Naive thymus-derived CD4-positive, alpha-beta T cell (primary cell): ENCODE data around the gene SKAP1. TPM values are rescaled to one million over a fixed set of nuclear protein-coding genes. Genes with fewer than 3 reads are reported as not detected.

Source experiments
- ATAC-seq: fragments of 150-1000 bp; cut with Tn5 transposase; 2 replicates; pipeline ENCODE4 v1.10.0; 2021; ENCODE audit warnings: mild to moderate bottlenecking, moderate library complexity
- CTCF ChIA-PET: fragments of 350-600 bp; sonication (Branson Sonifier 250); formaldehyde crosslinking; loops from one replicate; lab custom pipeline; 2021; ENCODE audit warnings: antibody characterized with exemption; lab: Charles Lee
- POLR2A ChIA-PET: fragments of 350-600 bp; sonication (Branson Sonifier 250); formaldehyde crosslinking; loops from one replicate; lab custom pipeline; 2021; ENCODE audit warnings: antibody characterized with exemption, inconsistent platforms; lab: Charles Lee
- DNase-seq, 9 donors: peaks; one replicate each; pipeline versions ENCODE4 v3.0.0 to v3.0.0-alpha.2; 2020 to 2022; ENCODE audit warnings: mixed read lengths in 1 of 9
- H3K27ac ChIP-seq: one replicate; pipeline ENCODE4 v1.7.0; 2013; ENCODE audit warnings: mild to moderate bottlenecking, low read depth, low read length, moderate library complexity
- H3K27me3 ChIP-seq, 2 donors: one replicate each; pipeline ENCODE4 v1.7.0; 2013; ENCODE audit warnings: low read length in 2 of 2, mild to moderate bottlenecking in 2 of 2, moderate library complexity in 2 of 2; ENCODE audit not compliant: control insufficient read depth in 2 of 2, insufficient read depth in 2 of 2
- H3K36me3 ChIP-seq, 3 experiments: 1 replicate in 2 of 3; 2 replicates in 1 of 3; pipeline ENCODE4 v1.7.0; 2013; ENCODE audit warnings: low read length in 3 of 3, mild to moderate bottlenecking in 3 of 3, moderate library complexity in 1 of 3; ENCODE audit not compliant: insufficient read depth in 3 of 3, control insufficient read depth in 2 of 3
- H3K4me1 ChIP-seq, 2 donors: one replicate each; pipeline ENCODE4 v1.7.0; 2013; ENCODE audit warnings: low read length in 2 of 2, mild to moderate bottlenecking in 2 of 2, moderate library complexity in 1 of 2; ENCODE audit not compliant: control insufficient read depth in 2 of 2, insufficient read depth in 2 of 2
- H3K4me3 ChIP-seq: 2 replicates; pipeline ENCODE4 v1.7.0; 2013; ENCODE audit warnings: mild to moderate bottlenecking, low read length
- H3K9me3 ChIP-seq, 3 experiments: 1 replicate in 2 of 3; 2 replicates in 1 of 3; pipeline ENCODE4 v1.7.0; 2013; ENCODE audit warnings: low read length in 3 of 3; ENCODE audit not compliant: control insufficient read depth in 2 of 3
- H3K27ac Mint-ChIP-seq, 9 donors: one replicate each; pipeline ENCODE4 v1.8.0; 2020 to 2022; ENCODE audit warnings: mixed read lengths in 9 of 9, mild to moderate bottlenecking in 8 of 9, moderate library complexity in 5 of 9, inconsistent platforms in 2 of 9
- H3K27me3 Mint-ChIP-seq, 5 donors: one replicate each; pipeline ENCODE4 v1.8.0; 2021 to 2022; ENCODE audit warnings: mixed read lengths in 5 of 5, mild to moderate bottlenecking in 1 of 5
- H3K36me3 Mint-ChIP-seq, 5 donors: one replicate each; pipeline ENCODE4 v1.8.0; 2020 to 2022; ENCODE audit warnings: mixed read lengths in 5 of 5, mild to moderate bottlenecking in 3 of 5, inconsistent platforms in 1 of 5
- H3K4me1 Mint-ChIP-seq, 7 donors: one replicate each; pipeline ENCODE4 v1.8.0; 2020 to 2022; ENCODE audit warnings: mixed read lengths in 7 of 7, mild to moderate bottlenecking in 3 of 7, inconsistent platforms in 1 of 7
- H3K4me3 Mint-ChIP-seq, 10 donors: one replicate each; pipeline ENCODE4 v1.8.0; 2020 to 2022; ENCODE audit warnings: mild to moderate bottlenecking in 10 of 10, mixed read lengths in 10 of 10, moderate library complexity in 6 of 10, inconsistent platforms in 2 of 10
- H3K9me3 Mint-ChIP-seq, 11 donors: one replicate each; pipeline ENCODE4 v1.8.0; 2020 to 2022; ENCODE audit warnings: mixed read lengths in 11 of 11, mild to moderate bottlenecking in 4 of 11, inconsistent platforms in 1 of 11, moderate library complexity in 1 of 11
- intact Hi-C, 2 donors: fragments of 100-400 bp; cut with micrococcal nuclease; formaldehyde crosslinking; loops; one replicate each; pipeline ENCODE4 v1.15.1; 2023
- polyA plus RNA-seq, 2 donors: library from polyadenylated mRNA; unstranded; fragments of 300-500 nt; fragmentation: Illumina TruSeq; gene quantifications; one replicate each; pipeline ENCODE4 v1.2.3, GENCODE V29; 2021
- total RNA-seq, 6 experiments: library from RNA in 5 of 6; stranded (reverse) in 5 of 6; gene quantifications; 1 replicate in 5 of 6; 2 replicates in 1 of 6; pipeline ENCODE4 v1.2.3 and lab custom pipeline; 2021 to 2026

Gene SKAP1
- total and polyA plus RNA-seq, 7 experiments from 2014 or later = 99.3 to 289 (median 109) TPM

DNA sequence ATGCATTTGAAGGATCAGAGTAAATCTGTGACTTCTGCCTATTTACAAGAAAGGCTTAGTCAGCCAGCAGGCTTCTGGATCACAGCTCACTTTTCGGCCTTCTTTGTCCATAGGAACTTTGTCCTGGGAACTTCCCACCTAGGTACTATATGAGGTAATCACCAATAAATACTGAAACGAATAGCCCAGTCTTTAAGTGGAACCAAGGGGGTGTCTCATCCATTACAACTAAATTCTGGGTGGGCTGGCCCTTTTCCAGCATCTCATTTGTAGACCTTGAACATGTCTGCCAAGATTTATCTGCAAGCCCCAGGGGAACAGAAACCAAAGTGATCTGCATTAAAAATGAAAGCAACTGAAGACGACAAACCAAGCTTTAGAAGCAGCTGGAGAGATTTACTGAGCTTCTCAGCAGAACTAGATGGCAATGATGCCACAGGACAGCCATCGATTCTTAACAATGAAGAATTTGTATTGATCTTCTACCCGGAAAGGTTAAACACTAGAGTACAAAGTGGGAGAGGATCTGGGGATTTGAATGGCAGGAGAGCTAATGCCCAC lies 267.0 kb downstream of the SKAP1 start:
- Histone ChIP-seq H3K27ac (no peak overlapping the region), H3K4me3 (no peak overlapping the region), H3K36me3 (peaks cover 0 to 70% (median 18%) of the 10 kb centered on the region in 3 experiments), H3K4me1 (no peaks in the 10 kb centered on the region), H3K9me3 (no peaks in the 10 kb centered on the region), H3K27me3 (no peaks in the 10 kb centered on the region)
- peaks cover 0 to 29% (median 5%) of the 10 kb centered on the region in 7 donors for H3K4me1 Mint-ChIP-seq
- peak overlapping the region in 8 of 9 donors; percentile 9 to 63 (median 32) for H3K27ac Mint-ChIP-seq
- no peaks in the 10 kb centered on the region for H3K27me3 Mint-ChIP-seq
- ChIA-PET CTCF (interaction anchor here (1.0 kb wide), 1 partner anchor 9 kb away, joined by 6 read pairs; no protein-coding TSS in a partner anchor), POLR2A (no interaction called here)
- ATAC-seq (no peak), DNase-seq (no peak)
- intact Hi-C loops = no loop called here
- H3K36me3 Mint-ChIP-seq = peaks cover 0 to 39% (median 13%) of the 10 kb centered on the region in 5 donors
- peaks cover 0 to 2% (median 0%) of the 10 kb centered on the region in 11 donors for H3K9me3 Mint-ChIP-seq
- H3K4me3 Mint-ChIP-seq = no peak overlapping the region

DNA sequence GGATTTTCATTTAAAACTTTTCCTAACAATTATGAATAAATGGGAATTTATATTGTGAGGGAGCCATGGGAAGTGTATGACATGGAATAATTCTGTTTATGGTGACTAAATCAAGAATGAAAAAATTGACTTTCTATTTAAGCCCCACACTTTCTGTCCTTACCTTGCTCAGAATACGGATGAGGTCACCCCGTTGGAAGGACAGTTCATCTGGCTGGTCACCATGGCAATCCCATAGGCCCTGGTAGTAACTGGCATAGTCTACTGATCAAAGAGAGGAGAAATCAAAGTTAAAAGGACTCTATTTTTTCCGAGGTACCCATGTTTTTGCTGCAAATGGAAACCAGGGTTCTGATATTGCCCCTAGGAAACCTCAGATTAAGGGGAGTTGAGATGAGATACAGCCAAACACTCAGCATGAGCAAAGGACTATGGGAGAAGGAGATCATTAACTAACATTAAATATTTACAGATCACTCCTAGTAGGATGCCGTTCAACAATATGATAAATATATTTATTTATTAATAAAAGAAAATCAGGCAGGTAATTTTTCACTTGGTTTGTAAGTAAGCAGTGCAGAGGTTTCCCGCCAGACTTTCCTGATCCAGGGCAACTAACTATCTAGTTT lies 267.6 kb downstream of the SKAP1 start:
- Histone ChIP-seq H3K36me3 (peaks cover 0 to 64% (median 18%) of the 10 kb centered on the region in 3 experiments), H3K27me3 (no peaks in the 10 kb centered on the region), H3K4me3 (no peak overlapping the region), H3K9me3 (no peaks in the 10 kb centered on the region), H3K4me1 (no peaks in the 10 kb centered on the region), H3K27ac (no peak overlapping the region)
- H3K4me1 Mint-ChIP-seq = peaks cover 0 to 23% (median 5%) of the 10 kb centered on the region in 7 donors
- ChIA-PET CTCF (interaction anchor here (1.0 kb wide), 1 partner anchor 8 kb away, joined by 6 read pairs; no protein-coding TSS in a partner anchor), POLR2A (no interaction called here)
- peak overlapping the region in 1 of 9 donors; percentile 59 for H3K27ac Mint-ChIP-seq
- H3K27me3 Mint-ChIP-seq = no peaks in the 10 kb centered on the region
- no peak for ATAC-seq
- DNase-seq = no peak
- peaks cover 0 to 2% (median 0%) of the 10 kb centered on the region in 11 donors for H3K9me3 Mint-ChIP-seq
- H3K36me3 Mint-ChIP-seq = peaks cover 0 to 36% (median 13%) of the 10 kb centered on the region in 5 donors
- H3K4me3 Mint-ChIP-seq = no peak overlapping the region
- intact Hi-C loops = no loop called here

DNA sequence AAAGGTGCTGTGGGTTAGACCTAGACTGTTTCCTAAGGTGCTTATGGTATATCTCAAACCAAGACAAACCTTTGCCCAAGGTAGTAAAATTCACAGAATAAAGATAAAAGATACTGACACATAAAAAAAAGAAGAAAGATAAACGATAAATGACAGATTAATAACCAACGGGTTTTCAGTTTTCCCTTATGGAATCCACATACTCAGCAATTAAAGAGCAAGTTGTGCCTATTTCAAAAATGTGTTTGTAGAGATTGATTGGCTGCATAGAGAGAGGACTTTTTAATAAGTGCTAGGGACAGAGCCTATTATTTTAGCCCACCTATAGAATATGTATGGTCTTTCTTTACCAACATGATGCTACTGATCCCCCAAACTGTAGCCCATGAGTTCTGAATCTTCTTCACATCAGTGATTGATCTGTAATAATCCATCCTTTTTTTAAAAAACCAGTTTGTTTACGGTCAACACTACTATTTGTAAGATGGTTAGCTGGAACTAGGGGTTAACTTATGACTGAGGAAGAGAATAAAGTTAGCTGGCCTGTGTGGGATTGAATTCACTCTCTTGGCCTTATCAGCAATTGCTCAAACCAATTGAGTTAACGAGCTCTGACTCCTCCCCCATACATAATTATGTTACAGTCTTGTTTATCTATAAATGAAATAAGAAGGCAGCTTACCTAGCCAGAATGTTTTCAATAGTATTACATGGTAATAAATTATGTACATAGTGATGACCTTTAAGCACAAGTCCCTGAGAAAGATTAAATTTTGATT lies 268.7 kb downstream of the SKAP1 start:
- POLR2A ChIA-PET = no interaction called here
- intact Hi-C loops = loop anchor here in 1 of 2 donors (2.0 kb wide), 1 partner anchor 19 kb away; no protein-coding TSS in a partner anchor
- Mint-ChIP-seq H3K4me3 (no peak overlapping the region), H3K4me1 (peaks cover 0 to 19% (median 5%) of the 10 kb centered on the region in 7 donors), H3K27me3 (no peaks in the 10 kb centered on the region), H3K36me3 (peaks cover 0 to 35% (median 13%) of the 10 kb centered on the region in 5 donors), H3K9me3 (no peaks in the 10 kb centered on the region), H3K27ac (peak overlapping the region in 2 of 9 donors; percentile 8 to 16)
- Histone ChIP-seq H3K4me3 (no peak overlapping the region), H3K36me3 (peaks cover 0 to 66% (median 18%) of the 10 kb centered on the region in 3 experiments), H3K4me1 (no peaks in the 10 kb centered on the region), H3K27me3 (no peaks in the 10 kb centered on the region), H3K27ac (no peak overlapping the region), H3K9me3 (no peaks in the 10 kb centered on the region)
- ATAC-seq = no peak
- DNase-seq = no peak
- CTCF ChIA-PET = interaction anchor here (0.7 kb wide), 1 partner anchor 10 kb away, joined by 3 read pairs; no protein-coding TSS in a partner anchor

DNA sequence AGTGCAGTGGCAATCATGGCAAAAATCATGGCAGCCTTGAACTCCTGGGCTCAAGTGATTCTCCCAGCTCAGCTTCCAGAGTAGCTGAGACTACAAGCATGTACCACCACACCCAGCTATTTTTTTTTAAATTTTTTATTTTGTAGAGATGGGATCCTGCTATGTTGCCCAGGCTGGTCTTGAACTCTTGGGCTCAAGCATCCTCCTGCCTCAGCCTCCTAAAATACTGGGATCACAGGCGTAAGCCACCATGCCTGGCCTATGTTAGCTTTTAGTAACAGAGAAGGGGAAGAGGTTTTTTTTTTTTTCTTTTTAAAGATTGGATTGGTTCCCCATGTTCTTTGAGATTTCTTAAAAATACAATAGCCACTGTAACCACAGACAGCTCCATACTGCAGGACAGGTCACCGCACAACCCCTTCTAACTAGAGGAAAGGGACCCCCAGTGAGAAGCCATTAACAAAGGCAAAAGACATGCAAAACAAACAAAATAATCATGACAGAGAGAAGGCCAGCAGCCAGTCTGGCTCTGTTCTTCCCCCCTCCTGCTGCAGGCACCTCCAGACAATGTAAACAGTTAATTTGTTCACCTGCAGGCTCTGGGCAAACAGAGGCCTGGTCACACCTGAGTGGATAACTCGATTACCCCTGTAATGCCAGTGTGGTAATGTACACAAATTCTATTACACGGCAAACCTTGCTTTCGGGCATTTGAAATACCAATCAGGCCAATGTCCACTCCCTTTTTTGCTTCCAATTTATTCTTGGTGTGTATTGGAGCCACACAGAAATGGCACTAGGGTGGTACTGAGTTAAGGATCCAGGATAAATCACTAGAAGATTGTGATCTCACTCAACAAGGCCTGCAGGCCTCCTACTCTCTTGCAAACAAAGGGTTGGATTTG lies 269.6 kb downstream of the SKAP1 start:
- H3K9me3 Mint-ChIP-seq = no peaks in the 10 kb centered on the region
- ChIA-PET CTCF (no interaction called here), POLR2A (interaction anchor here (0.6 kb wide), 2 partner anchors 47 to 783 kb away, joined by 5 to 9 read pairs; no protein-coding TSS in a partner anchor)
- Histone ChIP-seq H3K9me3 (no peaks in the 10 kb centered on the region), H3K27me3 (no peaks in the 10 kb centered on the region), H3K36me3 (peaks cover 6 to 69% (median 18%) of the 10 kb centered on the region in 3 experiments), H3K4me3 (no peak overlapping the region), H3K27ac (no peak overlapping the region), H3K4me1 (no peaks in the 10 kb centered on the region)
- DNase-seq = no peak
- no peaks in the 10 kb centered on the region for H3K27me3 Mint-ChIP-seq
- H3K4me1 Mint-ChIP-seq = peaks cover 0 to 19% (median 5%) of the 10 kb centered on the region in 7 donors
- H3K27ac Mint-ChIP-seq = peak overlapping the region in 3 of 9 donors; percentile 8 to 16 (median 15)
- intact Hi-C loops = loop anchor here in 1 of 2 donors (2.0 kb wide), 1 partner anchor 20 kb away; no protein-coding TSS in a partner anchor
- peaks cover 0 to 37% (median 13%) of the 10 kb centered on the region in 5 donors for H3K36me3 Mint-ChIP-seq
- ATAC-seq = no peak
- no peak overlapping the region for H3K4me3 Mint-ChIP-seq

DNA sequence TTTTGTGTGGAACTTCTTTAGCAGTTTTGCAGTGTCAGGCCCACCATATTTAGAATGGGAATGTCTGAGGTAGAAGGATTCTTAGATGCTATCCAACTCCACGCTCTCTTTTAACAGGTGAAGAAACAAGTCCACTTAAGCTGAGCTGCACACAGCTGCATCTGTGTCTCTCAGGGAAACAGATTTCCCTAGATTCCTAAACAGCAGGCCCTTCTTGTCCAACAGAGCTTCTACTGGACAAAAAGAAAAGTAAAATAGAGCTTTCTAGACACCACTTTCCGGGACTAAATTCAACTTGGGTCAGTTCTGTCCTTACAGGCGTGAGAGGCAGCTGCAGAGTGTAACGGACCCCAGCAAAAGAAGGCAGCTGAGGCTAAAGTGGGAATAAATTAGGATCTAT lies 270.8 kb downstream of the SKAP1 start:
- Mint-ChIP-seq H3K4me3 (no peak overlapping the region), H3K36me3 (peaks cover 0 to 36% (median 12%) of the 10 kb centered on the region in 5 donors), H3K27me3 (no peaks in the 10 kb centered on the region), H3K4me1 (peaks cover 0 to 10% (median under 1%) of the 10 kb centered on the region in 7 donors), H3K27ac (peak overlapping the region in 2 of 9 donors; percentile 13 to 15), H3K9me3 (no peaks in the 10 kb centered on the region)
- Histone ChIP-seq H3K27me3 (no peaks in the 10 kb centered on the region), H3K9me3 (no peaks in the 10 kb centered on the region), H3K4me3 (no peak overlapping the region), H3K27ac (no peak overlapping the region), H3K36me3 (peaks cover 6 to 73% (median 11%) of the 10 kb centered on the region in 3 experiments), H3K4me1 (no peaks in the 10 kb centered on the region)
- ATAC-seq = no peak
- DNase-seq = no peak
- ChIA-PET CTCF (interaction anchor here (1.6 kb wide), 1 partner anchor 133 kb away, joined by 3 read pairs; no protein-coding TSS in a partner anchor), POLR2A (interaction anchor here (0.6 kb wide), 1 partner anchor 219 kb away, joined by 3 read pairs; no protein-coding TSS in a partner anchor)
- intact Hi-C loops = no loop called here
